ENCODE measurements around the gene MGME1. TPM values are rescaled to one million over a fixed set of nuclear protein-coding genes. Genes with fewer than 3 reads are reported as not detected.

MGME1 gene
- total RNA-seq, 4 donors from 2014 or later = 16.1 to 38.0 (median 19.0) TPM

GRCh38 chr20:17938871-17939619, 29.8 kb upstream of the MGME1 start:
- DNase-seq = peak; percentile 61 to 85 (median 79)
- Histone ChIP-seq H3K27me3 (no peaks in the 10 kb centered on the region), H3K27ac (peak overlapping the region in 3 of 4 donors; percentile 3 to 72 (median 32)), H3K4me1 (peaks cover 0 to 32% (median 12%) of the 10 kb centered on the region in 4 donors), H3K4me3 (no peak overlapping the region), H3K9me3 (no peaks in the 10 kb centered on the region), H3K36me3 (peaks cover 0 to 28% (median 0%) of the 10 kb centered on the region in 3 donors)
- peak; percentile 63 to 91 (median 87) for TF ChIP-seq CTCF (IDR thresholded peaks at IDR 0.05)
- TF ChIP-seq POLR2A (IDR thresholded peaks at IDR 0.05) = no peak

GRCh38 chr20:17939622-17940223, 29.1 kb upstream of the MGME1 start:
- Histone ChIP-seq H3K36me3 (peaks cover 0 to 34% (median 0%) of the 10 kb centered on the region in 3 donors), H3K9me3 (no peaks in the 10 kb centered on the region), H3K27ac (peak overlapping the region in 1 of 4 donors; percentile 3), H3K4me3 (no peak overlapping the region), H3K4me1 (peaks cover 0 to 32% (median 12%) of the 10 kb centered on the region in 4 donors), H3K27me3 (no peaks in the 10 kb centered on the region)
- DNase-seq = no peak
- TF ChIP-seq CTCF (IDR thresholded peaks at IDR 0.05) (no peak), POLR2A (IDR thresholded peaks at IDR 0.05) (no peak)

GRCh38 chr20:17940224-17940971, 28.4 kb upstream of the MGME1 start:
- Histone ChIP-seq H3K36me3 (peaks cover 0 to 40% (median 0%) of the 10 kb centered on the region in 3 donors), H3K9me3 (no peaks in the 10 kb centered on the region), H3K4me1 (peaks cover 0 to 32% (median 12%) of the 10 kb centered on the region in 4 donors), H3K27me3 (no peaks in the 10 kb centered on the region), H3K27ac (no peak overlapping the region), H3K4me3 (no peak overlapping the region)
- DNase-seq = no peak
- TF ChIP-seq CTCF (IDR thresholded peaks at IDR 0.05) (no peak), POLR2A (IDR thresholded peaks at IDR 0.05) (no peak)

GRCh38 chr20:17941087-17941825, 27.6 kb upstream of the MGME1 start:
- Histone ChIP-seq H3K9me3 (no peaks in the 10 kb centered on the region), H3K27ac (no peak overlapping the region), H3K36me3 (peaks cover 0 to 49% (median 0%) of the 10 kb centered on the region in 3 donors), H3K4me1 (peaks cover 0 to 28% (median 12%) of the 10 kb centered on the region in 4 donors), H3K4me3 (no peak overlapping the region), H3K27me3 (no peaks in the 10 kb centered on the region)
- DNase-seq = no peak
- TF ChIP-seq CTCF (IDR thresholded peaks at IDR 0.05) = no peak
- TF ChIP-seq POLR2A (IDR thresholded peaks at IDR 0.05) = no peak

- Histone ChIP-seq H3K36me3 (peaks cover 0 to 55% (median 0%) of the 10 kb centered on the region in 3 donors), H3K9me3 (no peaks in the 10 kb centered on the region), H3K27me3 (no peaks in the 10 kb centered on the region), H3K27ac (no peak overlapping the region), H3K4me3 (no peak overlapping the region), H3K4me1 (peaks cover 0 to 23% (median 12%) of the 10 kb centered on the region in 4 donors)
- no peak for DNase-seq
- TF ChIP-seq CTCF (IDR thresholded peaks at IDR 0.05) (no peak), POLR2A (IDR thresholded peaks at IDR 0.05) (no peak)
These were observed 27.0 kb upstream of the MGME1 start for GRCh38 chr20:17941826-17942196.

Data from Peyer's patch (tissue), 4 donors.